GM19025 (cell line): ENCODE data around the gene SEMA3A.

Experiments used
- ATAC-seq: cut with Tn5 transposase; IDR thresholded peaks from one replicate; pipeline ENCODE4 v1.9.1; 2021; ENCODE audit warnings: mild to moderate bottlenecking, low read depth, moderate library complexity; ENCODE audit not compliant: unreplicated experiment

Gene SEMA3A

GRCh38 chr7:84027678-84028077 is 166.9 kb downstream of the SEMA3A start:
- ATAC-seq = no peak

GRCh38 chr7:84025332-84025927 is 169.2 kb downstream of the SEMA3A start:
- ATAC-seq = no peak

GRCh38 chr7:84022684-84023308 is 171.8 kb downstream of the SEMA3A start:
- ATAC-seq = no peak

- no peak for ATAC-seq
Measured at GRCh38 chr7:84022009-84022408, 172.6 kb downstream of the SEMA3A start.

GRCh38 chr7:84021292-84021908 is 173.2 kb downstream of the SEMA3A start:
- no peak for ATAC-seq

- no peak for ATAC-seq
Measured at GRCh38 chr7:84017651-84018050, 176.9 kb downstream of the SEMA3A start.

- ATAC-seq = no peak
Measured at GRCh38 chr7:84013616-84014240, 180.9 kb downstream of the SEMA3A start.

- ATAC-seq = no peak
Measured at GRCh38 chr7:84009782-84010181, 184.8 kb downstream of the SEMA3A start.

- no peak for ATAC-seq
Measured at GRCh38 chr7:84009051-84009450, 185.5 kb downstream of the SEMA3A start.

- ATAC-seq = no peak
Measured at GRCh38 chr7:84003191-84003590, 191.4 kb downstream of the SEMA3A start.

- no peak for ATAC-seq
Measured at GRCh38 chr7:84002348-84002747, 192.2 kb downstream of the SEMA3A start.

- no peak for ATAC-seq
Measured at GRCh38 chr7:83996879-83997278, 197.7 kb downstream of the SEMA3A start.

- ATAC-seq = no peak
Measured at GRCh38 chr7:83987764-83988163, 206.8 kb downstream of the SEMA3A start.

GRCh38 chr7:83985821-83986220 is 208.8 kb downstream of the SEMA3A start:
- no peak for ATAC-seq

- no peak for ATAC-seq
Measured at GRCh38 chr7:83984591-83984990, 210.0 kb downstream of the SEMA3A start.

- ATAC-seq = no peak
Measured at GRCh38 chr7:83984076-83984475, 210.5 kb downstream of the SEMA3A start.

GRCh38 chr7:83983606-83984005 is 211.0 kb downstream of the SEMA3A start:
- no peak for ATAC-seq

- ATAC-seq = peak; percentile 75
Measured at GRCh38 chr7:83976302-83976701, 218.3 kb downstream of the SEMA3A start.

GRCh38 chr7:83970081-83970480 is 224.5 kb downstream of the SEMA3A start:
- ATAC-seq = no peak

GRCh38 chr7:83964318-83964717 is 230.3 kb downstream of the SEMA3A start:
- ATAC-seq = no peak

GRCh38 chr7:83957333-83957732 is 237.3 kb downstream of the SEMA3A start:
- no peak for ATAC-seq

- ATAC-seq = no peak
Measured at GRCh38 chr7:83956104-83956503, 238.5 kb downstream of the SEMA3A start.
